GM19025 (cell line): ENCODE results near the gene CTCFL.
"Not testable (repeated sequence)": the region's sequence is repeated elsewhere in the genome, so short reads cannot be mapped to it uniquely, and the experiment has no call there.

Experiments used
- ATAC-seq: cut with Tn5 transposase; IDR thresholded peaks from one replicate; pipeline ENCODE4 v1.9.1; 2021; ENCODE audit warnings: mild to moderate bottlenecking, low read depth, moderate library complexity; ENCODE audit not compliant: unreplicated experiment

Gene CTCFL

DNA sequence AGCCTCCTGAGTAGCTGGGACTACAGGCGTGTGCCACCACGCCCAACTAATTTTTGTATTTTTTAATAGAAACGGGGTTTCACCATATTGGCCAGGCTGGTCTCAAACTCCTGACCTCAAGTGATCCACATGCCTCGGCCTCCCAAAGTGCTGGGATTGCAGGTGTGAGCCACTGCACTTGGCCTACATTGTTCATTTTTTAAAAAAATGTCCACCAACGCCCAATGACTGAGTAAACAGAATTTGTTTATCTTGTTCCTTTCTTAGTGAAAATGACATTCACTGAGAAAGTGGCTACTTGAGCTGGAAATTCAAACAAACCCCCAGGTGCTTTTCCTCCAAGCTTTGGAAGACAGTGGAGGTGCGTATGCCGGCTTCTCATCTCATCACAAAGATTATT, 13.2 kb downstream of the CTCFL start:
- not testable (repeated sequence) for ATAC-seq

DNA sequence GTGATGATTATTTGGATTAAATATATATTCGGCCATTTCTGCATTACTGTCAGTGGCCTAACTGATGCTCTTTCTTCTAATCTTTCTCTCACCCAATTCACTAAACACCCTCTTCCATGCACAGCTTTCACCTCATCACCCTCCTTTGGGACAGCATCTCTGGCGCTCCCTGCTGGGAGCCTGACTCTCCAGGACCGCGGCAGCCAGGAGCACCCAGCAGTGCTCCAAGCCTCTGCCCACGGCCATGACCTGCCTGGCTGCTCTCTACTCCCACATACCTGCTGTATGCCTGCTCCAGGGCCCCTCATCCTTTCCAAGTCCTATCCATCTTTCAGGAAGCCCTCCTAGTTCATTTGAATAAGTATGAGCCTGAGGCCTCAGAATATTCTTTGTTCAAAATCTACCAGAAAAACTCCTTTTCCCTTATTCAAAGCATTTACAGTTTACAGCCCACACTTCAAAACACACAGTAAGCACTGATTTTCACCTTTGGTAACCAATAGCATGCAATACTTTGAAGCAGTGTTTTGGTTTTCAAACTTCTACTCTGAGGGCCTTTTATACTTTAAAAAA, 15.2 kb downstream of the CTCFL start:
- ATAC-seq, result no peak

DNA sequence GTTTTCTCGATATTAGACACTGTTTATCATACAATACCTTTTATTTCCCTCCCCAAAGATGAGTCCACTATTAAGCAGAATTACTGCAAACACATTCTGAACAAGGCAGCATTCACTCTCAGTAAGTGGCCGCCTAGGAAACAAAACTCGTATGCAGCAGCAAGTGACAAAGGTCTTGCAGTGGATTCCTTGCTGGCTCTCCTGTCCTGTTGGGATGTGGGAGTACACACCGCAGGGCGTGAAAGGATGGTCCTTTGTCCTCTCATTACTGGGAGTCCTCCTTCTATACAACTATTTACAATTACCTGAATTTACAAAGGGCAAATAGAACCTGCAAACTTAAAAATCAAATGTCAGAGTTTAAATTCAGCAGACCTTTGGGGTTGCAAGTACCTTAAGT, 16.1 kb downstream of the CTCFL start:
- ATAC-seq, result no peak

DNA sequence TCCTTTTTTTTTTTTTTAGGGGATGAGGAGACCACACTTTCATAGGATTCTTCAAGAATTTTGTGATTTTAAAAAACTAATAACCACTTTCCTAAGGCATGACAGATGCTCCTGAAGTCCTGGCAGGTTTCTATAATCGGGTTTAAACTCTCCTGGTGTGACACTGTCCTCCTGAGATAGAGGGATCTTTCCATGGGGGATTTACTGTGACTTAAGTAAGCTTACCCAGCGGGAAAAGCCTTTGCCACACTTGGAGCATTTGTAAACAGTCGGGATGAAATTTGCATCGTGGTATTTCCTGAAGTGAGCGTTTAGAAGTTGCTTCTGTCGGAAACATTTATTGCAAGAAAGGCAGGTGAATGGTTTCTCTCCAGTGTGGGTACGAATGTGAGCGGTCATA, 16.6 kb downstream of the CTCFL start:
- ATAC-seq, result no peak

DNA sequence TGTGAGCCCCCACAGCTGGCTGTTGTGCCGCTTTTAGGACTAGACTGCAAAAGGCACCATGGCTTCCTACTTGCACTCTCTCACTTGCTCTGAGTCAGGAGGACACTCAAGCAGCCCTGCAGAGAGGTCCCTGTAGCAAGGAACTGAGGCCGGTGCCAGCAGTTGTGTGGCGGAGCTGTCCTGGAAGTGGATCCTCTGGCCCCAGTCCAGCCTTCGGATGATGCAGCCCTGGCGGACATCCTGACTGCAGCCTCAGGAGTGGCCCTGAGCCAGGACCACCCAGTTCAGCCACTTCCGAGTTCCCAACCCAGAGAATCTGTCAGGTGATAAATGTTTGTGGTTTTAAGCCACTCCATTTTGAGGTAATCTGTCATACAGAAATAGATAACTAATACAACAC, 17.5 kb downstream of the CTCFL start:
- no peak for ATAC-seq

DNA sequence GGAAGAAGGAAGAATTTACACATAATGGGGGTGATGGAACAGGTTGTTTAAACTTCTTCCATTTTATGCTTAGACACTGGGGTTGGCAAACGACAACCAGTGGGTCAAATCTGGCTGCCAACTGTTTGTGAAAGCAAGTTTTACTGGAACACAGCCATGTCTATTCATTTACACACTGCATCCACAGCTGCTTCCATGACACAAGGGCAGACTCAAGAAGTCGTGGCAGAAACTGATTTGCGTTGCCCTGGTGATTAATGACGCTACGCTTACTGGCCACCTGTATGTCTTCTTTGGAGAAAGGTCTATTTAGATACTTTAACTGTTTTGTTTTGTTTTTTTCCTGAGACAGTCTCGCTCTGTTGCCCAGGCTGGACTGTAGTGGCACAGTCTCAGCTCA, 19.0 kb downstream of the CTCFL start:
- no peak for ATAC-seq

DNA sequence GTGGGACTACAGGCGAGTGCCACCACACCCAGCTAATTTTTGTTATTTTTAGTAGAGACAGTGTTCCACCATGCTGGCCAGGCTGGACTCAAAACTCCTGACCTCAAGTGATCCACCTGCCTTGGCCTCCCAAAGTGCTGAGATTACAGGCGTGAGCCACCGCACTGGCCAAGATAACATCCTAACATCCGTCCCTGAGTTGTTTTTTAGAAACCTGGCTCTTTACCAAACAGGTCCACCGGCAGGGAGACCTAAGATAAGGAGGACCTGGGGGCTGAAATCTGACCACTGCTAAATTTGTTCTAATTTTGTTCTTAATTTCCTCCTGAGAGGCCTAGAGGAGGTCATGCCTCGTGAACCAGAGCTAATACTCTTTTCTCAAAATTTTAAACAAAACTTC, 20.5 kb downstream of the CTCFL start:
- no peak for ATAC-seq

DNA sequence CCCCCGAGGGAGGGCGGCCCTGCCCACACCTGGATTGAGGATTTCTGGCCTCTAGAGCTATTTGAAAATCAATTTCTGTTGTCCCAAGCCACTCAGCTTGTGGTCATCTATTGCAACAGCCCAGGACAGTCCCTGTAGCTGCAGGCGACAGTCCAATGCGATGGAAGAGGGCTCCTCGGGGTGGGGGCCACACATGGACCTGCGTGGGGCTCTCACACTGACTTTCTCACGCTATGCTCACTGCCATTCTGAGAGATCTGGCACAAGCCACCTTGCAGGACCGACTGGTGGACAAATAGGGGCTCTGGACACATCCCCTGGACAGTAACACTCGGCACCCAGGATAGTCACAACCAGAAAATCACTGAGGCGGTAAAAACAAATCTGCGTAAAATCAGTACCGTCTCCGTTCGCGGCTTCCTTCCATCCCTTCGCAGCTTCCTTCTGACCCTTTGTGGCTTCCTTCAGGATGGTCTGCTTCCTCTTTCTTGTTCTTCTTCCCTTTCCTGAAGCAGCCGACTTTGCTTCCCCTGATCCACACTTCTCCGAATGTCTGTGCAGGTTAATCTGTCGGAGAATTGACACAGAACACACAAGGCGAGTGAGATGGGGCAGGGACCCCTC, 21.8 kb downstream of the CTCFL start:
- ATAC-seq, result no peak

DNA sequence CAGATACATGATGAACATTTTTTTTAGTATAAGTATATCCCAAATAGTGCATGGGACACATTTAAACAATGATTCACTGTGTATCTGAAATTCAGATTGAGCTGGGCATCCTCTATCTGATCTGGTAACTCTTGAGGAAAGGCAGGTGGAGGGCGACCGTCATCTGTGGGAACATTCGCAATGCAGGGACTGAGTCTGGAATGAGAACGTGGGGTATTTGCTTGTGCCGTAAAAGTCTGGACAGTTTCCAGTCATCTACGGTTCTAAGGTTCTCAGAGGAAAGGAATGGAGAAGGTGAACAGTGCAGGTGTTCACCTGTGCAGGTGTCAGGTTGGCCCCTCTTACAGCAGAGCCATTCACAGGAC, 22.6 kb downstream of the CTCFL start:
- ATAC-seq, result no peak

DNA sequence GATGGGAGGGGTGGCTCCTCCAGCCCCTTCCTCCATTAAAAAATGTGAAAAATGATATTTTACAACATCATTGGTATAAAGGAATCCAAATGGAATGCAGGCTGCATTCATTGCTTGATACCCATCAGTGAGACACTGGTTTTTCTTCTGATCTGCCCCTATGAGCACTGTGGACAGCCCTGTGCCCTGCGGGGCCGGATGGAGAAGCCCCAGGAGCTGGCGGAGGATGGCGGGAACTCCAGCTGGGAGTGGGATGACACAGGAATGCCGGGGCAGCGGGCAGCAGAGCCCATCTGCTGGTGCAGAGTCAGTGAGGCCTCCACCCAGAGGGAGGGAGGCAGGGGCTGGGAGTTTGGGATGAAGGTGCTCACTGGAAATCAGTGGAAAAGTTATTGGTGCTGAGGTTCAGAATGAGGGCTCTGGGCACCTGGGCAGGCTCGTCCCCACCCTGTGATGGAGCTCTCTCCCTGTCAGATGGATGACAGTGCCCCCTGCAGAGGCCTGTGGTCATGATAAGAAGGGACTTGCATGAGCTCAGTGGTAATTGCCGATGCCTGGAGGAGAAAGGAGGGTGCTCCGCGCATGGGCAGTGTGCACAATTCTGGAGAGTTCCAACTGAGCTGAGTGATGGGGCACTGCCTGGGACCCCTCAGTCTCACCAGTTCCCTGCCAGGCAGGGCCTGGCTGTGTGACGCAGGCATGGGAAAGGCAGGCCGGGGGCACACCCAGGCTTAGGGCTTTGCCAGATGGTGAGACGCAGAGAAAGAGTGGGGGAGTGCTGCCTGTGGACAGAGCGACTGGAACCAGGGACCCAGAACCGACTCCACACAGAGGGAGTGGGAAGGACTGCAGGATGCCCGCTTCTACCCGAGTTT, 23.2 kb downstream of the CTCFL start:
- no peak for ATAC-seq

DNA sequence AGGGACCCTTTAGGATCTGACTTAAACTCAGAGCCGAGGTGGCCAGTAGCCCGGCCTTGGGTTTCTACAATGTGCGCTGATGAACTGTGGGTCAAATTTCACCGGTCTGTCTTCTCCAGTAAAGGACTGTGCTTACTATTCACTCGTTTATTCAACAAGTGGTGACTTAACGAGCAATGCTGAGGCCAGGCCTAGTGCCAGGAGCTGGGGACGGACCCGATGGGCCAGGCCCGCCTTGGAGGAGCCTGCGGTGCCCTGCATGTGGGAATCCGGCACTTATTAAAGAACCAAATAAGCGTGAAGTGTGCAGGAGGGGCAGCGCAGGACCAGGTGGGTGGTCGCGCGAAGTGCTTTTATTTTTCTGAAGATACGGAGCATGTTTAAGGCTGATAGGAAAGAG, 24.0 kb downstream of the CTCFL start:
- no peak for ATAC-seq

DNA sequence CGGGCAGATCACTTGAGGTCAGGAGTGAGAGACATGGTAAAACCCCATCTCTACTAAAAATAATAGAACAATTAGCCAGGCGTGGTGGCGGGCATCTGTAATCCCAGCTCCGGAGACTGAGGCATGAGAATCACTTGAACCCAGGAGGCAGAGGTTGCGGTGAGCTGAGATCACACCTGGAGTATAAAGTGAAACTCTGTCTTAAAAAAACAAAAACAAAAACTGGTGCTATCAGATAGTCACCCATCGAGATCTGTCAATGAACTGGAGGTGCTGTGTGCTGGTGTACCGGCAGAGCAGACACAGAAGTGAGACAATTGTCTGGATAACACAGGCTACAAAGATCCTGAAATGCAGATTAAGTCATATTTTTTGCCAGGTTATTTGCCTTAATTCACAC, 24.7 kb downstream of the CTCFL start:
- no peak for ATAC-seq

DNA sequence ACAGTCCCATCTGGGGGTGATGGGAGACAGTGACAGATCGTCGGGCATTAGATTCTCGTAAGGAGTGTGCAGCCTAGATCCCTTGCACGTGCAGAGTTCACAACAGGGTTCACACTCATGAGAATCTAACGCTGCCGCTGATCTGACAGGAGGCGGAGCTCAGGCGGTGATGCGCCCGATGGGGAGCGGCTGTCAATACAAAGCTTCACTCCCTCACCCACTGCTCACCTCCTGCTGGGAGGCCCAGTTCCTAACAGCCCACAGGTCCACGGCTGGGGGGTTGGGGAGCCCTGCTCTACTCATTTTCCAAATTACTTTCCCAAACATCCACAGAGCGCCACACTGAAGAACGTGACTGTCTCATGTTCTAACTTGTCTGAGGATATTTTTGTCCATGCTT, 25.3 kb downstream of the CTCFL start:
- ATAC-seq, result no peak

DNA sequence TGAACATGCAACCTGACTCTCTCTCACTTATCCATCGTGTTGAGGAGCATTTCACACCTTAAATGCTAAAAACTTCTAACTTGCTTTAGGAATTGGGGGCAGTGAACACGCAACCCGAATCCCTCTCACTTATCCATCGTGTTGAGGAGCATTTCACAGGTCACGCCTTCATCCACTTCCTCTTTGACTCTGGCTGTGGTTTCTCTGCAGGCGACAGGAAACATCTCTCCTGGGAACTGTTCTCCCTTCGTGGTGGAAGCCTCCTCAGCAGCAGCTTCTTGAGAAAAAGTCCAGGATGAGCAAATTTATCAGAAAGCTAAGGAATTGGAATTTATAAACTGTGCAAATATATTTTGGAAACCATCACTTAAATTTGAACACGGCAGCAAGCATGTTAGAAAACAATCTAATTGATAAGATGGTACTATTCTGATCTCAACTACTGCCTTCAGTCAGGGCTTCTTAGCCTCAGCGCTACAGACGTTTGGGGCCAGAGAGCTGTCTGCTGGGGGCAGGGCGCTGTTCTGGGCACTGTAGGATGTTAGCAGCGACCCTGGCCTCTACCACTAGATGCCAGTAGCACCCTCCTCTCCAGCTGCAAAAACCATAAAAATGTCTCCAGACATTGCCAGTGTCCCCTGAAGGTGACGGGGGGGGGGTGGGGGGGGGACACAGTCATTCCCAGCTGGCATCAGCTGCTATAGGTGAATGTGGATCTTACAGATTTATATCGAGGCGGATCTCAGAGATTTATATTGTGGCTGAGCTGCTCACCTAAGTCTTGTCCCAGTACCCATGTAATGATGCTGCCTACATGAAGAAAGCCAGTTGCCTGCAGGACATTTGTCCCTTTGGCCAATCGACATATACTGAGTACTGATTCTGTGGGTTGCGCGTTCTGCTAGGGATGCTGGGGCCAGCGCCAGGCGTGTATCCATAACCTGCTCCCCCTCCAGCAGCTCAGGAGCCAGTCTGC, 26.2 kb downstream of the CTCFL start:
- no peak for ATAC-seq

DNA sequence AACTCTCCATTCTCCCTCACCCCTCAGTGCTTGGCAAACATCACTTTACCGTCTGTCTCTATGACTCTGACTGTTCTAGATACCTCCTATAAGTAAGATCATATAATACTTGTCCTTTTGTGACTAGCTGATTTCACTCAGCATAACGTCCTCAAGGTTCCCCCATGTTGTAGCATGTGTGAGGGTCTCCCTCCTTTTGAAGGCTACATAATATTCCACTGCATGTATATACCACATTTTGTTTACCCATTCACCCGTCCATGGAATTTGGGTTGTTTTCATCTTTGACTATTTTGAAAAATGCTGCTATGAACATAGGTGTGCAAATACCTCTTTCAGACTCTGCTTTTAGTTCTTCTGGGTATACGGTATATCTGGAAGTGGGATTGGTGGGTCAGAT, 28.3 kb downstream of the CTCFL start:
- no peak for ATAC-seq

DNA sequence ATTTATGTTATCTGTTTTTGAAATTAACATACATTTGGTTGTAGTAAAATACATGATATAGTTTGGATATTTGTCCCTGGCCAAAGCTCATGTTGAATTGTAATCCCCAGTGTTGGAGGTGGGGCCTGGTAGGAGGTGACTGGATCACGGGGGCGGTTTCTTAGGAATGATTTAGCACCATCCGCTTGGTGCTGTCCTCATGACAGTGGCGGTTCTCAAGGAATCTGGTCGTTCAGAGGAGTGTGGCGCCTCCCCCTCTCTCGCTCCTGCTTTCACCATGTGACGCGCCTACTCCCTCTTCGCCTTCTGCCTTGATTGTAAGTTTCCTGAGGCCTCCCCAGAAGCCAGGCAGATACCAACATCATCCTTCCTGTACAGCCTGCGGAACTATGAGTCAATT, 29.0 kb downstream of the CTCFL start:
- ATAC-seq, result no peak

DNA sequence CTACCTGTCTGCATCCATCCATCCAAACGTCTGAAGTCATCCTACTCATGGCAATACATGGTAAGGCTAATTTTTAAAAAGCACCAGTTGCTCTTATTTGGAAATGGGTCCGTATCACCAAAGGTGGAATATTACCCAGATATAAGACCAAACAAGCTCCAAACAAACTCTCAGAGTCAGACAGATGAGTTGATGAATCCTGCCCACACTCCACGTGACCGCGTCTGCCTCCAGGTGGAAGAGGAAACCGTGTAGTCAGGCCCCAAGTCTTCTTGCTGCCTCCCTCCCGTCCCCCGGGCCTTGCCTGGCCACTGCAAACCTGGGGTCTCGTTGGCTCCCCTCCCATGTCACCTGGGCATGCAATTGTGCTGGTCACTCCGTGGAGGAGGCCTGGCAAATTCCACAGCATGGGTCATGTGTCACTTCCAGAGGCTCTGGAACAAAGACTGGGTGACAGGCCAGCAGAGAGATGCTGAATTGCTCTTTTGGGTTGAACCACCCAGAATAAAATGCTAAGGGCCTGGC, 31.8 kb downstream of the CTCFL start:
- no peak for ATAC-seq

DNA sequence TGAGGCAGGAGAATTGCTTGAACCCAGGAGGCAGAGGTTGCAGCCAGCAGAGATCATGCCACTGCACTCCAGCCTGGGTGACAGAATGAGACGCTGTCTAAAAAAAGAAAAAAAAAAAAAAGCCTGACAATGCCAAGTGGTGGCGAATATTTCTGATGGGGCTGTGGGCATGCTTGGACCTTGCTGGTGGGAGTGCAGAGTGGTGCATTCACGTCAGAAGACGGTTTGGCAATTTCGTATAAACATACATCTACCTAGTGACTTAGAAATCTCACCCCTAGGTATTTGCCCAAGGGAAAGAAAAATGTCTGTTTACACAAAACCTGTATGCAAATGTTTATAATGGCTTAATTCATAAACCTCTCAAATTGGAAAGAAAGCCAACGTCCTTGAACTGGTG, 33.6 kb downstream of the CTCFL start:
- ATAC-seq, result no peak

DNA sequence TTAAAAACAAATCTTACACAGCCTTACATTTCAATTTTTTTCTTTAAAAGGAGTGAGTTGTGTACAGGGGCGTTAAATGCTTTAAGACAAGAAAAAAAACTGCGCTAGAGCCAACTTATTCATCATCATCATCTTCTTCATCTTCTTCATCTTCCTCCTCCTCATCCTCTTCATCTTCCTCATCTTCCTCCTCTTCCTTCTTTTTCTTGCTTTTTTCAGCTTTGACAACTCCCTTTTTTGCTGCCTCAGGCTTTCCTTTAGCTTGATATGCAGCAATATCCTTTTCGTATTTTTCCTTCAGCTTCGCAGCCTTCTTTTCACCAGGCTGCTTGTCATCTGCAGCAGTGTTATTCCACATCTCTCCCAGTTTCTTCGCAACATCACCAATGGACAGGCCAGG, 36.7 kb downstream of the CTCFL start:
- not testable (repeated sequence) for ATAC-seq

DNA sequence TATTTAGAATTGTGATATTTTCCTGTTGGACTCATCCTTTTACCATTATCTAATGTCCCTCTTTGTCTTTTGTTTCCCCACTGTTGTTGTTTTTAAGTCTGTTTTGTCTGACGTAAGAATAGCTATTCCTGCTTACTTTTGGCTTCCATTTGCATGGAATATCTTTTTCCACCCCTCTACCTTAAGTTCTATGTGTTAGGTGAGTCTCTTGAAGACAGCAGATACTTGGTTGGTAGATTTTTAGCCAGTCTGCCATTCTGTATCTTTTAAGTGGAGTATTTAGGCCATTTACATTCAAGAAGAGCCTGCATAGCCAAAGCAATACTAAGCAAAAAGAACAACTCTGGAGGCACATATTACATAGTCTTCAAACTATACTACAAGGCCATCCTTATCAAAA, 39.2 kb downstream of the CTCFL start:
- no peak for ATAC-seq

DNA sequence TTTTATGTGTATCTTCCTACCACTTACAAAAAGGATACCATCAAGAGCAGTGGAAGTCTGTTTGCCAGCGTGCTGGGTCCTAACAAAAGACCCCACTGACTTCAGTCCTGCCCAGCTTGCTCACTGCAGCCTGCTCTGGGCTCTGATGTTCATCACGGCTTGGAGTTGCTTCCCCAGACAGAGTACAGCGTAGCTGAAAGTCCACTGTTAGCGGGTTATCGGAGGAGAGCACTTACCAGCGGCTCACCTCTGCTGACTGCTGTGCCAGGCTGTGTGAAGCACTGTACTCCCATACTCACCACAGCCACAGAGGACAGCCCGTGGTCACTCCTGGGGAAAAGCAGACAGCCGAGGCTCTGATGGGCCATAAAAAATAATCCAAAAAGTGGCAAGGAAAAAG, 40.2 kb downstream of the CTCFL start:
- ATAC-seq, result no peak
